Vagina (tissue), 2 donors: ENCODE measurements around the gene PIMREG. TPM values are rescaled to one million over a fixed set of nuclear protein-coding genes. Genes with fewer than 3 reads are reported as not detected.
A peak's percentile ranks its signal among the peaks of the same experiment; 100 is the strongest.

Experiments
- DNase-seq, 2 donors: peaks; one replicate each; pipeline ENCODE4 v3.0.0-alpha.2; 2017; ENCODE audit errors: extremely low spot score in 2 of 2
- H3K27ac ChIP-seq: fragments of 200-600 bp; sonication (generic); one replicate; pipeline ENCODE4 v1.5.1; 2019
- H3K27me3 ChIP-seq: fragments of 200-600 bp; sonication (generic); one replicate; pipeline ENCODE4 v1.5.1; 2019
- H3K36me3 ChIP-seq, 2 donors: fragments of 200-600 bp; sonication (generic); one replicate each; pipeline ENCODE4 v1.5.1; 2017 to 2019
- H3K4me1 ChIP-seq: fragments of 200-600 bp; sonication (generic); one replicate; pipeline ENCODE4 v1.5.1; 2019
- H3K4me3 ChIP-seq, 2 donors: fragments of 200-600 bp; sonication (generic); 1 replicate in 1 of 2; 2 replicates in 1 of 2; pipeline ENCODE4 v1.5.1; 2016 to 2019
- H3K9me3 ChIP-seq: fragments of 200-600 bp; sonication (generic); one replicate; pipeline ENCODE4 v1.5.1; 2019
- CTCF ChIP-seq, 3 experiments: fragments of 450-650 bp in 2 of 3; fragments of 200-600 bp in 1 of 3; sonication (generic) in 1 of 3; IDR thresholded peaks; one replicate each; pipeline ENCODE4 v1.5.1; 2017 to 2019; ENCODE audit warnings: antibody characterized with exemption in 3 of 3, mild to moderate bottlenecking in 2 of 3, moderate library complexity in 2 of 3
- POLR2A ChIP-seq, 2 donors: fragments of 450-650 bp; IDR thresholded peaks; one replicate each; pipeline ENCODE4 v1.6.1; 2017; ENCODE audit warnings: antibody characterized with exemption in 2 of 2, mild to moderate bottlenecking in 2 of 2, moderate library complexity in 2 of 2
- POLR2AphosphoS5 ChIP-seq, 2 donors: sonication (generic); formaldehyde crosslinking; IDR thresholded peaks; one replicate each; pipeline ENCODE4 v1.9.0; 2017; ENCODE audit warnings: antibody characterized with exemption in 2 of 2, mild to moderate bottlenecking in 2 of 2, low read depth in 1 of 2; ENCODE audit not compliant: insufficient read depth in 1 of 2
- intact Hi-C: fragments of 100-400 bp; cut with DNase I; formaldehyde crosslinking; loops from one replicate; pipeline ENCODE4 v1.15.1; 2023
- total RNA-seq: library from RNA; depleted of rRNA; stranded (reverse); fragments of >200 nt; gene quantifications from one replicate; pipeline ENCODE4 v1.2.3, GENCODE V29; 2016

PIMREG gene
- total RNA-seq, 1 donor from 2014 or later: 0.74 TPM

GRCh38 chr17:6428207-6428965, 15.9 kb upstream of the PIMREG start:
- no peak overlapping the region for H3K27ac ChIP-seq
- H3K27me3 ChIP-seq: no peaks in the 10 kb centered on the region
- intact Hi-C loops: loop anchor here (5.0 kb wide), 1 partner anchor 841 kb away; no protein-coding TSS in a partner anchor
- TF ChIP-seq CTCF (IDR thresholded peaks at IDR 0.05) (no peak), POLR2A (IDR thresholded peaks at IDR 0.05) (no peak), POLR2AphosphoS5 (IDR thresholded peaks at IDR 0.05; ENCODE audit: insufficient read depth in 1 of 2, low read depth in 1 of 2) (no peak)
- no peak overlapping the region for H3K4me3 ChIP-seq
- DNase-seq: no peak
- no peaks in the 10 kb centered on the region for H3K4me1 ChIP-seq
- no peaks in the 10 kb centered on the region for H3K36me3 ChIP-seq
- H3K9me3 ChIP-seq: no peaks in the 10 kb centered on the region

- DNase-seq: no peak
- intact Hi-C loops: loop anchor here (5.0 kb wide), 1 partner anchor 842 kb away; no protein-coding TSS in a partner anchor
- Histone ChIP-seq H3K4me3 (no peak overlapping the region), H3K27ac (no peak overlapping the region), H3K4me1 (no peaks in the 10 kb centered on the region), H3K9me3 (no peaks in the 10 kb centered on the region), H3K36me3 (no peaks in the 10 kb centered on the region), H3K27me3 (no peaks in the 10 kb centered on the region)
- TF ChIP-seq POLR2A (IDR thresholded peaks at IDR 0.05): no peak
- TF ChIP-seq CTCF (IDR thresholded peaks at IDR 0.05): no peak
- TF ChIP-seq POLR2AphosphoS5 (IDR thresholded peaks at IDR 0.05; ENCODE audit: insufficient read depth in 1 of 2, low read depth in 1 of 2): no peak
Measured at GRCh38 chr17:6429266-6429665, 15.0 kb upstream of the PIMREG start.

- TF ChIP-seq POLR2AphosphoS5 (IDR thresholded peaks at IDR 0.05; ENCODE audit: insufficient read depth in 1 of 2, low read depth in 1 of 2): no peak
- TF ChIP-seq CTCF (IDR thresholded peaks at IDR 0.05): no peak
- TF ChIP-seq POLR2A (IDR thresholded peaks at IDR 0.05): no peak
- Histone ChIP-seq H3K4me3 (no peak overlapping the region), H3K4me1 (no peaks in the 10 kb centered on the region), H3K27me3 (no peaks in the 10 kb centered on the region), H3K27ac (no peak overlapping the region), H3K36me3 (no peaks in the 10 kb centered on the region), H3K9me3 (no peaks in the 10 kb centered on the region)
- intact Hi-C loops: no loop called here
- no peak for DNase-seq
Measured at GRCh38 chr17:6430769-6431168, 13.5 kb upstream of the PIMREG start.

- H3K27me3 ChIP-seq: no peaks in the 10 kb centered on the region
- H3K27ac ChIP-seq: no peak within 1 kb of the TSS
- no peaks in the 10 kb centered on the region for H3K9me3 ChIP-seq
- intact Hi-C loops: no loop called here
- H3K4me1 ChIP-seq: no peaks in the 10 kb centered on the region
- DNase-seq: no peak
- H3K36me3 ChIP-seq: no peaks in the 10 kb centered on the region
- TF ChIP-seq CTCF (IDR thresholded peaks at IDR 0.05): no peak
- no peak for TF ChIP-seq POLR2A (IDR thresholded peaks at IDR 0.05)
- no peak for TF ChIP-seq POLR2AphosphoS5 (IDR thresholded peaks at IDR 0.05; ENCODE audit: insufficient read depth in 1 of 2, low read depth in 1 of 2)
- H3K4me3 ChIP-seq: no peak within 1 kb of the TSS
Measured at GRCh38 chr17:6435051-6435450, 9.2 kb upstream of the PIMREG start, which contains the start of gene AIPL1. Gene AIPL1, minus strand, starts transcription at chr17:6435121. Its CDS starts 17 bp downstream, at chr17:6435104.

GRCh38 chr17:6435968-6436367, 8.3 kb upstream of the PIMREG start:
- Histone ChIP-seq H3K36me3 (no peaks in the 10 kb centered on the region), H3K9me3 (no peaks in the 10 kb centered on the region), H3K4me1 (no peaks in the 10 kb centered on the region), H3K4me3 (no peak overlapping the region), H3K27ac (no peak overlapping the region), H3K27me3 (no peaks in the 10 kb centered on the region)
- intact Hi-C loops: no loop called here
- DNase-seq: no peak
- no peak for TF ChIP-seq POLR2A (IDR thresholded peaks at IDR 0.05)
- TF ChIP-seq CTCF (IDR thresholded peaks at IDR 0.05): peak in 2 of 3 experiments; percentile 57 to 61
- TF ChIP-seq POLR2AphosphoS5 (IDR thresholded peaks at IDR 0.05; ENCODE audit: insufficient read depth in 1 of 2, low read depth in 1 of 2): no peak
